ENCODE results near the gene SH2D3C. TPM values are rescaled to one million over a fixed set of nuclear protein-coding genes. Genes with fewer than 3 reads are reported as not detected.

SH2D3C gene
- total RNA-seq, 2 donors from 2014 or later: 11.5 to 16.5 TPM

- DNase-seq (ENCODE audit: low spot score): no peak
- Histone ChIP-seq H3K4me3 (no peak overlapping the region), H3K27ac (no peak overlapping the region), H3K36me3 (peaks cover 9% of the 10 kb centered on the region), H3K27me3 (peaks cover 0 to 4% of the 10 kb centered on the region in 2 donors), H3K4me1 (peaks cover 0 to 5% of the 10 kb centered on the region in 2 donors), H3K9me3 (no peaks in the 10 kb centered on the region)
- TF ChIP-seq CTCF (IDR thresholded peaks at IDR 0.05): no peak
Measured at GRCh38 chr9:127749090-127749787, 29.2 kb downstream of the SH2D3C start.

- H3K4me3 ChIP-seq: no peak overlapping the region
- TF ChIP-seq CTCF (IDR thresholded peaks at IDR 0.05): no peak
- peaks cover 9% of the 10 kb centered on the region for H3K36me3 ChIP-seq
Measured at GRCh38 chr9:127746959-127747569, 31.4 kb downstream of the SH2D3C start.

GRCh38 chr9:127744398-127745110 is 33.9 kb downstream of the SH2D3C start:
- no peak for DNase-seq (ENCODE audit: low spot score)
- TF ChIP-seq CTCF (IDR thresholded peaks at IDR 0.05): no peak
- Histone ChIP-seq H3K27ac (no peak overlapping the region), H3K36me3 (peaks cover 3% of the 10 kb centered on the region), H3K4me1 (peaks cover 0 to 8% of the 10 kb centered on the region in 2 donors), H3K9me3 (no peaks in the 10 kb centered on the region), H3K27me3 (no peaks in the 10 kb centered on the region), H3K4me3 (no peak overlapping the region)

More at GRCh38 chr9:127746959-127747569, 31.4 kb downstream of the SH2D3C start:
- no peak overlapping the region for H3K27ac ChIP-seq
- H3K27me3 ChIP-seq: no peaks in the 10 kb centered on the region
- no peaks in the 10 kb centered on the region for H3K4me1 ChIP-seq
- H3K9me3 ChIP-seq: no peaks in the 10 kb centered on the region
- DNase-seq (ENCODE audit: low spot score): no peak

- no peaks in the 10 kb centered on the region for H3K36me3 ChIP-seq
- H3K4me1 ChIP-seq: peaks cover 0 to 8% of the 10 kb centered on the region in 2 donors
- peak overlapping the region; percentile 34 to 43 for H3K4me3 ChIP-seq
- no peak for TF ChIP-seq CTCF (IDR thresholded peaks at IDR 0.05)
- H3K27ac ChIP-seq: no peak overlapping the region
- H3K9me3 ChIP-seq: no peaks in the 10 kb centered on the region
- DNase-seq (ENCODE audit: low spot score): no peak
- no peaks in the 10 kb centered on the region for H3K27me3 ChIP-seq
Measured at GRCh38 chr9:127742435-127743088, 35.9 kb downstream of the SH2D3C start.

GRCh38 chr9:127741831-127742434 is 36.5 kb downstream of the SH2D3C start:
- peak overlapping the region; percentile 34 to 43 for H3K4me3 ChIP-seq
- DNase-seq (ENCODE audit: low spot score): no peak

More at GRCh38 chr9:127741831-127742434, 36.5 kb downstream of the SH2D3C start:
- Histone ChIP-seq H3K36me3 (no peaks in the 10 kb centered on the region), H3K4me1 (peaks cover 0 to 8% of the 10 kb centered on the region in 2 donors), H3K27ac (peak overlapping the region in 1 of 2 donors; percentile 81), H3K9me3 (no peaks in the 10 kb centered on the region), H3K27me3 (no peaks in the 10 kb centered on the region)
- no peak for TF ChIP-seq CTCF (IDR thresholded peaks at IDR 0.05)
